Thyroid gland (tissue), 4 donors: ENCODE measurements around the gene ERFL. TPM values are rescaled to one million over a fixed set of nuclear protein-coding genes. Genes with fewer than 3 reads are reported as not detected.

Source experiments
- DNase-seq, 2 donors: peaks; one replicate each; pipeline ENCODE4 v3.0.0-alpha.2; 2019
- H3K27ac ChIP-seq, 3 donors: fragments of 200-600 bp; sonication (generic); 1 replicate in 2 of 3; 2 replicates in 1 of 3; pipeline ENCODE4 v1.5.1; 2016 to 2019; ENCODE audit warnings: mild to moderate bottlenecking in 1 of 3, moderate library complexity in 1 of 3
- H3K27me3 ChIP-seq: fragments of 200-600 bp; sonication (generic); one replicate; pipeline ENCODE4 v1.5.1; 2019
- H3K36me3 ChIP-seq, 2 donors: fragments of 200-600 bp; sonication (generic); one replicate each; pipeline ENCODE4 v1.5.1; 2016 to 2019
- H3K4me1 ChIP-seq, 2 donors: fragments of 200-600 bp; sonication (generic); one replicate each; pipeline ENCODE4 v1.5.1; 2017 to 2019
- H3K4me3 ChIP-seq, 3 donors: fragments of 200-600 bp; sonication (generic); replicated peaks in 1 of 3; 1 replicate in 2 of 3; 2 replicates in 1 of 3; pipeline ENCODE4 v1.5.1; 2016; ENCODE audit warnings: mild to moderate bottlenecking in 1 of 3
- H3K9me3 ChIP-seq: fragments of 200-600 bp; sonication (generic); one replicate; pipeline ENCODE4 v1.5.1; 2017
- POLR2A ChIP-seq, 2 donors: fragments of 450-650 bp; IDR thresholded peaks; one replicate each; pipeline ENCODE4 v1.6.1; 2017; ENCODE audit warnings: antibody characterized with exemption in 2 of 2, mild to moderate bottlenecking in 2 of 2, moderate library complexity in 1 of 2
- WGBS, 2 donors: methylation state at CpG; one replicate each; pipeline ENCODE4 v1.1.5; 2017; 5-methylcytosine and 5-hydroxymethylcytosine counted together
- intact Hi-C: fragments of 100-400 bp; cut with DNase I; formaldehyde crosslinking; loops from one replicate; pipeline ENCODE4 v1.15.1; 2023
- total RNA-seq, 4 donors: library from RNA; depleted of rRNA; stranded (reverse); fragments of >200 nt; gene quantifications; one replicate each; pipeline ENCODE4 v1.2.3, GENCODE V29; 2016
- TF ChIP-seq, protein P1 (sequence below), 6 experiments: fragments of 200-600 bp in 3 of 6; fragments of 450-650 bp in 3 of 6; sonication (generic) in 3 of 6; IDR thresholded peaks; one replicate each; pipeline ENCODE4 v1.5.1; 2016 to 2019; ENCODE audit warnings: antibody characterized with exemption in 6 of 6, mild to moderate bottlenecking in 2 of 6, inconsistent platforms in 1 of 6, moderate library complexity in 1 of 6

Gene ERFL
- total RNA-seq, 4 donors from 2014 or later = 0.24 TPM; not detected in 3

DNA sequence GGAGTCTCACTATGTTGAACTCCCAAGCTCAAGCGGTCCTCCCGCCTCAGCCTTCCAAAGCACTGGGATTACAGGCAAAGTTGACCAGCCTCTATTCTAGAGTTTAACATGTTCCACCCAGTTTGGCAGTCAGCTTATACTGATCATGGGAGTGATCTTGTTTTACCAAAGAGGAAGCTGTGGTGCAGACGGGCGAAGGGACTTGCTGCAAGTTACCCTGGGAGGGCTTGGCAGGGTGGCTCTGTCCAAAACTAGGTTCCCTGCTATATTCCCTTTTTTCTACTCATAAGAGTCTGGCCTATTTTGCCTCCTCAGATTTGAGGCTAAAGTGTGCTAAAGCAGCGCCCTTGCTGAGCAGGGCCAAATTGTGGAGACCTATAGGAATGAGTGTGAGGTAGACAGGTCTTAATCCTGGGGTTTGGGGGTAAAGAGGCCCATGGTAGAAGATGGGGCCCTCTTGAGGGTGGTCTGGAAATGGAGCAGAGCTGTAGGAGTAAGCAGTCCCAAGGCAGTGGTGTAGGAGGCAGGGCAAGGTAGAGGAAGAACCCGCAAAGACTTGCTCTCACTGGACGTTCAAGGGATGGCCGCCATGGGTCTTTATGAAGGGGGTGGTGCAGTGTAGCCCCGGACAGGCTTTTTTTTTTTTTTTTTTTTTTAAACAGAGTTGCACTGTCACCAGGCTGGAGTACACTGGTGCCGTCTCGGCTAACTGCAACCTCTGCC lies 64.9 kb downstream of the ERFL start:
- TF ChIP-seq, protein P1, sequence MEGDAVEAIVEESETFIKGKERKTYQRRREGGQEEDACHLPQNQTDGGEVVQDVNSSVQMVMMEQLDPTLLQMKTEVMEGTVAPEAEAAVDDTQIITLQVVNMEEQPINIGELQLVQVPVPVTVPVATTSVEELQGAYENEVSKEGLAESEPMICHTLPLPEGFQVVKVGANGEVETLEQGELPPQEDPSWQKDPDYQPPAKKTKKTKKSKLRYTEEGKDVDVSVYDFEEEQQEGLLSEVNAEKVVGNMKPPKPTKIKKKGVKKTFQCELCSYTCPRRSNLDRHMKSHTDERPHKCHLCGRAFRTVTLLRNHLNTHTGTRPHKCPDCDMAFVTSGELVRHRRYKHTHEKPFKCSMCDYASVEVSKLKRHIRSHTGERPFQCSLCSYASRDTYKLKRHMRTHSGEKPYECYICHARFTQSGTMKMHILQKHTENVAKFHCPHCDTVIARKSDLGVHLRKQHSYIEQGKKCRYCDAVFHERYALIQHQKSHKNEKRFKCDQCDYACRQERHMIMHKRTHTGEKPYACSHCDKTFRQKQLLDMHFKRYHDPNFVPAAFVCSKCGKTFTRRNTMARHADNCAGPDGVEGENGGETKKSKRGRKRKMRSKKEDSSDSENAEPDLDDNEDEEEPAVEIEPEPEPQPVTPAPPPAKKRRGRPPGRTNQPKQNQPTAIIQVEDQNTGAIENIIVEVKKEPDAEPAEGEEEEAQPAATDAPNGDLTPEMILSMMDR (IDR thresholded peaks at IDR 0.05) = no peak
- TF ChIP-seq POLR2A (IDR thresholded peaks at IDR 0.05) = no peak
- H3K4me3 ChIP-seq = no peak overlapping the region
- intact Hi-C loops = loop anchor here (5.0 kb wide), 1 partner anchor 94 kb away; the partner anchor contains the start of gene RABAC1

DNA sequence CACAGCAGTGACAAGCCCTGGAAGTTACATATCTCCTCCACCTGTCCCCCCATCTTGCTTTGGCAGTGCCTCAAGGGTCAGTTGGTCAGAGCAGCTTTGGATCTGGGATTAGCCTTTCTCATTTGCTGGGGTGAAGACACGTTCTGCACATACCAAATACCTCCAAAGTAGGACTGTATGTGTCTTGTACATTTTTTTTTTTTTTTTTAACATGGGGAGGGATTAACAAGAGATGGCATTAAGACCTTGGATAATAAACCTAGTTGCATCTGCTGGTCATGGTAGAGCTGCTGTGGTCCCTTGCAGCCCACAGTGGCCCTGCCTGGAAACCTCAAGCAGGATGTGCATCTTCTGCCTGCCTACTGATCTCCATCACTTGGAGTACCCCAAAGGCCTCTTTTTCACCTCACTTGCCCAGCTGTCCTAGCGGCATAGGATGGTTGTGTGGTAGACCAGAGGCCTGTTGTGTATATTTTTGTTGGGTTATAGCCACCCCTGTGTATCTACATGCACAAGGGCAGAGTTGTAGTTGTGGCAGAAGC lies 65.7 kb downstream of the ERFL start:
- Histone ChIP-seq H3K9me3 (no peaks in the 10 kb centered on the region), H3K36me3 (peaks cover 32 to 48% of the 10 kb centered on the region in 2 donors), H3K4me3 (no peak overlapping the region), H3K27ac (no peak overlapping the region), H3K27me3 (no peaks in the 10 kb centered on the region), H3K4me1 (peaks cover 21 to 22% of the 10 kb centered on the region in 2 donors)
- WGBS, 2 donors = 69 to 81% methylated on average over 2 of the region's 2 CpGs
- no peak for TF ChIP-seq POLR2A (IDR thresholded peaks at IDR 0.05)
- TF ChIP-seq, protein P1 (IDR thresholded peaks at IDR 0.05) = no peak
- no peak for DNase-seq
- intact Hi-C loops = loop anchor here (5.0 kb wide), 1 partner anchor 95 kb away; the partner anchor contains the start of gene RABAC1

More for the DNA sequence above, 64.9 kb downstream of the ERFL start:
- DNase-seq = no peak
- no peak overlapping the region for H3K27ac ChIP-seq
- H3K9me3 ChIP-seq = no peaks in the 10 kb centered on the region
- H3K27me3 ChIP-seq = no peaks in the 10 kb centered on the region
- 84 to 85% methylated on average over 11 of the region's 11 CpGs for WGBS, 2 donors
- peaks cover 30 to 31% of the 10 kb centered on the region in 2 donors for H3K4me1 ChIP-seq
- H3K36me3 ChIP-seq = peaks cover 32 to 48% of the 10 kb centered on the region in 2 donors

DNA sequence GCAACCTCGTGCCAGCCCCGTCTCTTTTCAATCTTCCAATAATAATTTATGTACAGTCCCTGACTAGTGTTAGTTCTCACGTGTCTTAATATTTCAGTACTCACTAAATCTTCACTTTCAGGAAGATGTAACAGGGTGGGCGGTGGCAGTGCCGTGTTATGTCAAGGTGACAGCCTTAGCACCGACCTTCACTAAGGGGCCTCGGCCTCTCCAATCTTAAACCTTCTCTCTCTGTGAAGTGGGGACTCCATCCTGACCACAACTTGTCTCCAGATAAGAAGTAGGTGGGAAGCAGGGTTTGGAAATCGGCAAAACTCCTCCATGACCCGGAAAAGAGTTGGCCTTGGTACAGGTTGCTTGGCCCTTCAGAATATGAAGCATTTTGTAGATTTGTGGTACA lies 66.4 kb downstream of the ERFL start:
- H3K4me3 ChIP-seq = no peak overlapping the region
- WGBS, 2 donors = 72 to 81% methylated on average over 9 of the region's 9 CpGs
- no peak overlapping the region for H3K27ac ChIP-seq
- TF ChIP-seq, protein P1 (IDR thresholded peaks at IDR 0.05) = no peak
- TF ChIP-seq POLR2A (IDR thresholded peaks at IDR 0.05) = no peak
- peaks cover 18 to 19% of the 10 kb centered on the region in 2 donors for H3K4me1 ChIP-seq
- no peaks in the 10 kb centered on the region for H3K9me3 ChIP-seq
- H3K36me3 ChIP-seq = peaks cover 32 to 48% of the 10 kb centered on the region in 2 donors
- no peak for DNase-seq
- no peaks in the 10 kb centered on the region for H3K27me3 ChIP-seq
- intact Hi-C loops = loop anchor here (5.0 kb wide), 1 partner anchor 95 kb away; the partner anchor contains the start of gene RABAC1

DNA sequence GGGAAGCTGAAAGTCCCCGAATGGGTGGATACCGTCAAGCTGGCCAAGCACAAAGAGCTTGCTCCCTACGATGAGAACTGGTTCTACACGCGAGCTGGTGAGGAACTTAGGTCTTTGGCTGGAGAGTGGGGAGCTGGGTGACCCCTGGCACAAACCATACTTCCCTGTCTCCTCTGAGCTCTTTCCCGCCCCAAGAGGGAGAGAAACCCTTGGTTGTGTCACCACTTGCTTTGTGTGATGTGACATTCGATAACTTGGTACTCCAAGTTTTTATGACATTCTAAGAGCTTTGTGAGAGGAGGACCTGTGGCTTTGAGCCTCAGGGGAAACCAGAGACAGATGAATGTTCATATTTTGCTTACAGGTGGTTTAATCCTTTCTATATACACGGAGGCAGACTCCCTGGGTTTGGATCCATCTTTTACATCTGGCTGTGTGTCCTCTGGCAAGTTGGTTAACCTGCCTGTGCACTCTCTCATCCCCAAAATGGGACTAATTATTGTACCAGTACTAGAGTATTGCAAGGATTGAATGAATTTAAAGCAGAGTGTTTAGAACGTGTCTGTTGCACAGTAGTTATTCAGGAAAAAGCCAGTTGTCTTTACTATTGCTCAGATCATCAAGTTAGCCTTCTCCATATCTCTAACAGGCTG lies 67.0 kb downstream of the ERFL start:
- intact Hi-C loops = loop anchor here (5.0 kb wide), 1 partner anchor 96 kb away; the partner anchor contains the start of gene RABAC1
- 40 to 41% methylated on average over 7 to 9 of the region's 9 CpGs for WGBS, 2 donors
- TF ChIP-seq, protein P1 (IDR thresholded peaks at IDR 0.05) = no peak
- no peak for TF ChIP-seq POLR2A (IDR thresholded peaks at IDR 0.05)
- H3K27ac ChIP-seq = peak overlapping the region in 1 of 3 donors; percentile 86
- DNase-seq = no peak
- H3K27me3 ChIP-seq = no peaks in the 10 kb centered on the region
- peaks cover 32 to 45% of the 10 kb centered on the region in 2 donors for H3K36me3 ChIP-seq
- no peaks in the 10 kb centered on the region for H3K9me3 ChIP-seq
- peaks cover 18 to 19% of the 10 kb centered on the region in 2 donors for H3K4me1 ChIP-seq
- peak overlapping the region in 1 of 3 donors; percentile 97 for H3K4me3 ChIP-seq
